GM12873 (cell line): Measurements from ENCODE around the gene GSTT2B.
"Not testable (repeated sequence)": the region's sequence is repeated elsewhere in the genome, so short reads cannot be mapped to it uniquely, and the experiment has no call there.

Experiments
- TF ChIP-seq, protein P1 (sequence below): IDR thresholded peaks from 2 replicates; pipeline ENCODE4 v1.5.1; 2012; ENCODE audit warnings: low read depth, mild to moderate bottlenecking, moderate library complexity, low read length, control low read depth; ENCODE audit not compliant: insufficient read depth; ENCODE audit errors: missing control alignments

GSTT2B gene, protein sequence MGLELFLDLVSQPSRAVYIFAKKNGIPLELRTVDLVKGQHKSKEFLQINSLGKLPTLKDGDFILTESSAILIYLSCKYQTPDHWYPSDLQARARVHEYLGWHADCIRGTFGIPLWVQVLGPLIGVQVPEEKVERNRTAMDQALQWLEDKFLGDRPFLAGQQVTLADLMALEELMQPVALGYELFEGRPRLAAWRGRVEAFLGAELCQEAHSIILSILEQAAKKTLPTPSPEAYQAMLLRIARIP

DNA sequence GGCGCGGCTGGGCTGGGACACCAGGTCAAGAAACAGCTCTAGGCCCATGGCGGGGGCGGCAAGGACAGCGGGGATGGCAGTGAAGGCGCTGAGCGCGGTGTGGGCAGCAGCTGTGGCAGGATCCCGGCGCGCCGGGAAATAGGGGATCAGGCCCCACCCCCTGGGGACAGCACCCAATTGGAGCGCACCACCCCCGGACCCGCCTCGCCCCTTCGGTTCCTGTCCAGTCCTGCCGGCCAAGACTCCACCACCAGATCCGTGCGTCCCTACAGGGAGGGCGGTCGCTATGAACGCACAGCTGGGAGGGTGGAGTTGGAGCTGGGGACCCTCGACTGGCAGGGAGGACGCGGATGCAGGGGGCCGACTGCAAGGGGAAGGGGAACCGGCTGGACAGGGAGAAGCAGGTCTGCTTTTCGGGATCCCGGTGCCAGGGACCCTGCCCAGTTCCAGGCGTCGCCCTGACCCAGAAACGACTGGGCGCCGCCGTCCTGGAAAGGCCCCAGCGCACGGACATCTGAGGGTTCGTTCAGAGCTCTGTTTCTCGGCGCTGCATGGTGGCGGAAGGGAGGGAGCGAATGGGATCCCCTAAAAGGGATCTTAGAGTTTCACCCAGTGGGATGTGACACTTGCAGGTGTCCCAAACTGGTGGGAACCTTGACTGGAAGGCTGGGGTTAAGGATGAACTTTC lies at the start of gene GSTT2B:
GSTT2B (minus strand) TSS at position 112 of the 688 bp plus-strand sequence; CDS start at position 48, 64 bp downstream.
- TF ChIP-seq, protein P1, sequence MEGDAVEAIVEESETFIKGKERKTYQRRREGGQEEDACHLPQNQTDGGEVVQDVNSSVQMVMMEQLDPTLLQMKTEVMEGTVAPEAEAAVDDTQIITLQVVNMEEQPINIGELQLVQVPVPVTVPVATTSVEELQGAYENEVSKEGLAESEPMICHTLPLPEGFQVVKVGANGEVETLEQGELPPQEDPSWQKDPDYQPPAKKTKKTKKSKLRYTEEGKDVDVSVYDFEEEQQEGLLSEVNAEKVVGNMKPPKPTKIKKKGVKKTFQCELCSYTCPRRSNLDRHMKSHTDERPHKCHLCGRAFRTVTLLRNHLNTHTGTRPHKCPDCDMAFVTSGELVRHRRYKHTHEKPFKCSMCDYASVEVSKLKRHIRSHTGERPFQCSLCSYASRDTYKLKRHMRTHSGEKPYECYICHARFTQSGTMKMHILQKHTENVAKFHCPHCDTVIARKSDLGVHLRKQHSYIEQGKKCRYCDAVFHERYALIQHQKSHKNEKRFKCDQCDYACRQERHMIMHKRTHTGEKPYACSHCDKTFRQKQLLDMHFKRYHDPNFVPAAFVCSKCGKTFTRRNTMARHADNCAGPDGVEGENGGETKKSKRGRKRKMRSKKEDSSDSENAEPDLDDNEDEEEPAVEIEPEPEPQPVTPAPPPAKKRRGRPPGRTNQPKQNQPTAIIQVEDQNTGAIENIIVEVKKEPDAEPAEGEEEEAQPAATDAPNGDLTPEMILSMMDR, result not testable (repeated sequence)

DNA sequence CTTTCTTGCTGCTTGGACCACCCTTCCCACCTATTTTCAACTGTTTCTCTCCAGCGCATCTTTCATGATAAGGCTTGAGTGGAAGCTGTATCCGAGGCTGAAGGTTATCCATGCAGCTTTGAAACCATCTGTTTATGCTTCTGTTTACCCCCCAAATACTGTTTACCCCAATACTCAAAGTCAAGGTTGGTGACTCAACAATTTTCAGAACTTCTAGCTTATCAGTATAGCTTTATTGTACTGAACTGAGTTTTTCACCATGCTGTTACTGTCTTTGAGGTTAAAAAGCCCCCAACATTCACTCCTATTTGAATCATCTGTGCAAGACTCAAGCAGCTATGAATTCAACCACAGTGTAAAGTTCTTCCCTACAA lies 49.0 kb upstream of the GSTT2B start:
- TF ChIP-seq, protein P1, result no peak

DNA sequence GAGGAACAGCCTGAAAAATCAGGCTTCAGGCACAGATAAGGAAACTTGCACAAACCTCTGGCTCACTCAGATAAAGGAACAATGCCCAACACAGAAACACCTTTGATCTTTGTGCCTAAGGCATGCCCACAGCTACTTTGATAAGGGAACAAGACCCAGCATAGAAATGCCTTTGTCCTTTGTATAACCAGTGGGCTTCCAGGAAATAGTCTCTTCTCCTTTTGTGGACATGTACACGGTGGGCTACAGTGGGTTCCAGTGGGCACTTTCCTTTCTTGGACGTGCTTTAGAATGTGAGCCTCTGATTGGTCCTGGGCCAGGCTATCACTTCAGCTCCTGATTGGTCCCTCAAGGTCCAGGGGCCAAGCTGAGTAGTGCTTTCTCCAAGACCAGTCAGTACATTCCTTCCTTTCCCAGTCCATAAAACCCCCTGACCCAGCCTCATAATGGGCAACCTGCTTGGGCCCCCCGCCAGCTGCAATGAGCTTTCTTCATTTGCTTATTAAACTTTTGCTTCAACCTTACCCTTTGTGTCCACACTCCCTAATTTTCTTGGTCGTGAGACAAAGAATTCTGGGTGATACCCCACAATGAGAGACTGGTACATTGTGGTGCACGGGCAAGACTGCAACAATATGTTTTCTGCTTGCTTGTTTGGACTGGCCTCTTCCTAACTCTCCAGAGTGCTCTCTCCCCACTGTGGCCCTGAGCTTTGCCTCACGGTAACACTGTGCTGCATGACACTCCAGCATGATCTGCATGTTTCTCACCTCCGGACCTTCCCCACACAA lies 48.4 kb upstream of the GSTT2B start:
- TF ChIP-seq, protein P1, result no peak

DNA sequence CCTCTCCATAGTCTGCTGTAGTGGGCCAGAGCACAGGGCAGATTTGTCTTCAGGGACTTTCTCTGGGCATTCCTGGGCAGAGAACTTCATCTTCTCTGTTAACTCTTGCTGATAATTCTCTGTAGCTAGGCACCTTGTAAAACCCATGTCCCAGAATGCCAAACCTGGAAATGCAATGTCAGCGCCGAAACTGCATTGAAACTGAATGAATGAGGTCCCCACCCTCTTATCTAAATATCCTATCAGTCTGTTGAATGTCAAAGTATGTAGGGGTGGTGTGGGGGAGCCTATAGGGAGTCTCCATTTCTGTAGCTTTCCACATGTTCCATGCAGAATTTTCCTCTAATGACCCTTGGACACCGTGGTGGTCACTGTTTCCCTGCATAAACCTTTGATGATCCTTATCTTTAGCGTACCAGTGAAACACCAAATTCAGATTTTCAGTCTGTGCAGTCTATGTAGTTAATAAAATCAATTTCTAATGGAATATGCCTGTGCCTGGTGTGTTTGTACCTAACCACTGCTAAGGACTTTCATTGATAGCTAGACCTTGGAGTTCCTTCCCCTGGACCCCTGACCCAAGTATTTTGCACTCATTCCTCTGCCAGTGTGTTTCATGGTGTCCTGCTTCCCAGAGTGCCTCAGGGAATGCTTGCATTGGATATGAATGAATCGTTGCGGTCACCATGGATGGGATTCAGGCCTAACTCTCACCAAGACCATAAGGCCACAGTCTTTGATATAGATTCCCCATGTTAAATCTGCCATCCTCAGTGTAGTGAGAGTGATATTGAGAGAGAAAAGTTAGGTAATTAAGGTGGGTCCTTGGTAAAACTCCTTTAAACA lies 47.6 kb upstream of the GSTT2B start:
- TF ChIP-seq, protein P1, result no peak

DNA sequence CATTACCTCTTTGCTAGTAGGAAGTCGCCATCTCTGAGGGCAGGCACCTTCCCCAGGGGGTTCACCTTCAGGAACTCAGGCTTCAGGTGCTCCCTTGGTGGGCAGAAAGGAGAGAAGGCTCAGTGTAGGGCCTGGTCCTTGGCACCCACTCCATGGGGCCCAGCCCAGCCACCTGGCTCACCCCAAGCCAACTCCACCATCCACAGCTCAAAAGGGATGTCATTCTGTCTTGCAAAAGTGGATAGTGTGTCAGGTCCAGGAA lies 47.0 kb upstream of the GSTT2B start:
- TF ChIP-seq, protein P1, result no peak

DNA sequence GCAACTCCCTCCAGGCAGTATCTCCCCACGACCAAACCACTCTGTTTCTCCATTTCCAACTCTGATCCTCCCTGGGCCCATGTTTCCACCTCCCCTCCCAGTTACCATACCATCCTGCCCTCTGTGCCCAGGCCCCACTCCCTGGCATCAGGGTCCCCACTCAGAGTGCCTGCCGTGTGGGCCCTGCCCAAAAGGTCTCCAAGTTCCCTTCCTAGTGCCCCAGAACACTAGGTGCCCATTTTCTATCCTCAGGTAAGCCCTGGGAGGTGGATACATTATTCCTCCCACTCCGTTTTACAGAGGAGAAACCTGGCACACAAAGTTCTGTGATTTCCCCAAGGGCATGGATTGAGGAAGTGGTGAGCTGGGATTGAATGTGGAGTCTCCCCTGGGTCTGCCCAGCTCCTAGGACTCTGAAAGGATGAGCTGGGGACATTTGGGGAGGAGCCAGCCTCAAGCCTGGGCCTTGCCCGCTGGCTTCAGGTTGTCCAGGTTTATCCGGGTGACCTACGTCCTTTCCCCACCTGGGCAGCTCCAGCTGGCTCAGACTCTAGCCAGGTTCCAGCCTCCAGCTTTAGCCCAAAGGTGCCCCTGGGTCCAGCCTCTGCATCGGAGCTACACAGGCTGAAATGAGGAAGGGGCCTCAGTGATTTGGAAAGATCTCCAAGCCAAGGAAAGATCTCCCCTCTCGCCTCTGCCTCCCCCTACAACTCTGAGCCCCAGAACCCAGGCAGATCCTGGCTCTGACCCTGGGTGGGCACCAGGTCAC lies 46.4 kb upstream of the GSTT2B start:
- TF ChIP-seq, protein P1, result no peak
